ENCODE results near the gene FAM118B.

The FAM118B gene

DNA sequence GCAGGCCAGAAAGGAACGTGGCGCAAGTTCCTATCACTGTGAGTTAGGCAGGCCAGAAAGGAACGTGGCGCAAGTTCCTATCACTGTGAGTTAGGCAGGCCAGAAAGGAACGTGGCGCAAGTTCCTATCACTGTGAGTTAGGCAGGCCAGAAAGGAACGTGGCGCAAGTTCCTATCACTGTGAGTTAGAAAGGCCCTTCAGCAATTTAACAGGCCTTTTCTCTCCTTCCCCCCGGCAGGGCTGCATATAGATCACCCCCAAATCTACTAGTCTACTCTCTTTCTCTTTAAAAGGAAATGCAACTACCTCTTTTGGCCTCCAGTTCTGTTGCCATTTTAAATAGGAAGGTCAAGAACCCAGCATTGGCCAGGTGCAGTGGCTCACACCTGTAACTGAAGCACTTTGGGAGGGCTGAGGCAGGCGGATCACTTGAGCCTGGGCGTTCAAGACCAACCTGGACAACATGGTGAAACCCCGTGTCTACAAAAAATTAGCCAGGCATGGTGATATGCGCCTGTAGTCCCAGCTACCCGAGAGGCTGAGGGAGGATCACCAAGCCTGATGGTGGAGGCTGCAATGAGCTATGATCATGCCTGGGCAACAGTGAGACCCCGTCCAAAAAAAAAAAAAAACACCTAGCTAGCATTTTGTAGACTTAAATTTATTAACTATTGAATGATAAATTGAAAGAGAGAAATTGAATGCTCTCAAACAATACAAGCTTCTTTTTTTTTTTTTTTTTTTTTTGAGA is 14.9 kb downstream of the FAM118B start:
- TF ChIP-seq EZH2 (IDR thresholded peaks at IDR 0.05; ENCODE audit: borderline replicate concordance, low read length): no peak
- TF ChIP-seq, protein P1, sequence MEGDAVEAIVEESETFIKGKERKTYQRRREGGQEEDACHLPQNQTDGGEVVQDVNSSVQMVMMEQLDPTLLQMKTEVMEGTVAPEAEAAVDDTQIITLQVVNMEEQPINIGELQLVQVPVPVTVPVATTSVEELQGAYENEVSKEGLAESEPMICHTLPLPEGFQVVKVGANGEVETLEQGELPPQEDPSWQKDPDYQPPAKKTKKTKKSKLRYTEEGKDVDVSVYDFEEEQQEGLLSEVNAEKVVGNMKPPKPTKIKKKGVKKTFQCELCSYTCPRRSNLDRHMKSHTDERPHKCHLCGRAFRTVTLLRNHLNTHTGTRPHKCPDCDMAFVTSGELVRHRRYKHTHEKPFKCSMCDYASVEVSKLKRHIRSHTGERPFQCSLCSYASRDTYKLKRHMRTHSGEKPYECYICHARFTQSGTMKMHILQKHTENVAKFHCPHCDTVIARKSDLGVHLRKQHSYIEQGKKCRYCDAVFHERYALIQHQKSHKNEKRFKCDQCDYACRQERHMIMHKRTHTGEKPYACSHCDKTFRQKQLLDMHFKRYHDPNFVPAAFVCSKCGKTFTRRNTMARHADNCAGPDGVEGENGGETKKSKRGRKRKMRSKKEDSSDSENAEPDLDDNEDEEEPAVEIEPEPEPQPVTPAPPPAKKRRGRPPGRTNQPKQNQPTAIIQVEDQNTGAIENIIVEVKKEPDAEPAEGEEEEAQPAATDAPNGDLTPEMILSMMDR (IDR thresholded peaks at IDR 0.05; ENCODE audit: low read length): no peak
- H4K20me1 ChIP-seq (ENCODE audit: insufficient read depth, low read length): no peaks in the 10 kb centered on the region
- H3K9ac ChIP-seq (ENCODE audit: low read length): no peak overlapping the region
- H3K9me2 ChIP-seq (ENCODE audit: low read depth, low read length): no peaks in the 10 kb centered on the region
- no peaks in the 10 kb centered on the region for H3K4me1 ChIP-seq (ENCODE audit: insufficient read depth, low read length, severe bottlenecking)
- H3K9me3 ChIP-seq (ENCODE audit: low read length): no peaks in the 10 kb centered on the region
- H3K4me3 ChIP-seq (ENCODE audit: low read depth, low read length, poor library complexity, severe bottlenecking): no peak overlapping the region
- H3K36me3 ChIP-seq (ENCODE audit: insufficient read depth, low read length): 0 out of 2 replicates have a peak, but pooled peaks cover 5% of the 10 kb centered on the region
- no peaks in the 10 kb centered on the region for H3K27me3 ChIP-seq (ENCODE audit: insufficient read depth, low read length)
- no peak overlapping the region for H2AFZ ChIP-seq (ENCODE audit: low read length)
- peaks cover 3% of the 10 kb centered on the region; the same call in 1 of the 2 replicates for H3K79me2 ChIP-seq (ENCODE audit: insufficient read depth, low read length)
- no peaks in the 10 kb centered on the region for H3F3A ChIP-seq (ENCODE audit: insufficient read depth, low read length)
- no peak overlapping the region for H3K4me2 ChIP-seq (ENCODE audit: low read length)
- H3K27ac ChIP-seq (ENCODE audit: low read depth, low read length, poor library complexity, severe bottlenecking): no peak overlapping the region

DNA sequence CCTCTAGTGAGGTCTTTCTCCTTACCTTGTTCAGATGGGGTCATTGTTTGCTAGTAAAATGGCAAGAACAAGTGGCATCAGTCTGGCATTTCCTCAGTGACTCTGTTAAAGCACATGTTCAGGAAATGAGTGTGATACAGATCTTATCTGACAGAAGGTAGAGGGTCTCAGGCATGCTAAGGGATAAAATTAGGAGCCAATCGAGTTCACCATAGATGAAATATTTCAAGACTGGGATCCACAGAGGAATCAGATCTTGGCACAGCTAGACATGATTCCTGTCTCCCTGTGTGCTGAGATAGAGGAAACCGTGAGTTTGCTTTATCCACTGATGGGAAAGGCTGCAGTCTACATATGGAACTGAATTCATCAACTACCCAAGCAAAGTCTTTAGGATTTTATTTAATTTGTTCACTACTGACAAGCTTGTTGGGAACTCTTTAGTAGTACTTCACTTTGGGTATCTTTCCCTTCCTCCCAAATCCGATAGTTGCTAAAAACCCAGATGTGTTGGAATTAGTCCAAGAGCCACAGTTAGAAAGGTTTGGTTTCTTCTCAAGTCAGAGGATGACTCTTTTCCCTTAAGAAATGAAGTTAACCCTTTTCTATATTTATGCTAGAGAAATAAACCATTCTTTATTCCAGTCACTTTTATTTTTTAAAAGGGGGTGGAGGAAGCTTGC is 18.4 kb downstream of the FAM118B start:
- no peak overlapping the region for H3K9ac ChIP-seq (ENCODE audit: low read length)
- no peaks in the 10 kb centered on the region for H3K4me1 ChIP-seq (ENCODE audit: insufficient read depth, low read length, severe bottlenecking)
- no peaks in the 10 kb centered on the region for H3K9me2 ChIP-seq (ENCODE audit: low read depth, low read length)
- no peak overlapping the region for H3K27ac ChIP-seq (ENCODE audit: low read depth, low read length, poor library complexity, severe bottlenecking)
- TF ChIP-seq EZH2 (IDR thresholded peaks at IDR 0.05; ENCODE audit: borderline replicate concordance, low read length): no peak
- TF ChIP-seq, protein P1 (IDR thresholded peaks at IDR 0.05; ENCODE audit: low read length): no peak
- H2AFZ ChIP-seq (ENCODE audit: low read length): no peak overlapping the region
- H3K4me2 ChIP-seq (ENCODE audit: low read length): no peak overlapping the region
- H3K27me3 ChIP-seq (ENCODE audit: insufficient read depth, low read length): no peaks in the 10 kb centered on the region
- no peaks in the 10 kb centered on the region for H3K36me3 ChIP-seq (ENCODE audit: insufficient read depth, low read length)
- no peaks in the 10 kb centered on the region for H3F3A ChIP-seq (ENCODE audit: insufficient read depth, low read length)
- no peak overlapping the region for H3K4me3 ChIP-seq (ENCODE audit: low read depth, low read length, poor library complexity, severe bottlenecking)
- H3K9me3 ChIP-seq (ENCODE audit: low read length): no peaks in the 10 kb centered on the region
- no peaks in the 10 kb centered on the region for H4K20me1 ChIP-seq (ENCODE audit: insufficient read depth, low read length)
- H3K79me2 ChIP-seq (ENCODE audit: insufficient read depth, low read length): peaks cover 3% of the 10 kb centered on the region; the same call in 1 of the 2 replicates

GRCh38 chr11:126231725-126232459 is 20.3 kb downstream of the FAM118B start:
- Histone ChIP-seq H3K27ac (ENCODE audit: low read depth, low read length, poor library complexity, severe bottlenecking) (no peak overlapping the region), H3K4me2 (ENCODE audit: low read length) (no peak overlapping the region), H3K9me2 (ENCODE audit: low read depth, low read length) (no peaks in the 10 kb centered on the region), H3K9me3 (ENCODE audit: low read length) (no peaks in the 10 kb centered on the region), H3K79me2 (ENCODE audit: insufficient read depth, low read length) (peaks cover 3% of the 10 kb centered on the region; the same call in 1 of the 2 replicates), H3K36me3 (ENCODE audit: insufficient read depth, low read length) (peaks cover 4% of the 10 kb centered on the region; the same call in 1 of the 2 replicates), H3F3A (ENCODE audit: insufficient read depth, low read length) (no peaks in the 10 kb centered on the region), H3K4me3 (ENCODE audit: low read depth, low read length, poor library complexity, severe bottlenecking) (no peak overlapping the region), H3K4me1 (ENCODE audit: insufficient read depth, low read length, severe bottlenecking) (no peaks in the 10 kb centered on the region), H3K27me3 (ENCODE audit: insufficient read depth, low read length) (no peaks in the 10 kb centered on the region), H4K20me1 (ENCODE audit: insufficient read depth, low read length) (no peaks in the 10 kb centered on the region), H2AFZ (ENCODE audit: low read length) (no peak overlapping the region), H3K9ac (ENCODE audit: low read length) (no peak overlapping the region)
- TF ChIP-seq, protein P1 (IDR thresholded peaks at IDR 0.05; ENCODE audit: low read length): no peak
- TF ChIP-seq EZH2 (IDR thresholded peaks at IDR 0.05; ENCODE audit: borderline replicate concordance, low read length): no peak
